Frontal cortex (tissue), 4 donors: ENCODE data around the gene PRR12. TPM values are rescaled to one million over a fixed set of nuclear protein-coding genes. Genes with fewer than 3 reads are reported as not detected.

Experiments used
- DNase-seq, 2 donors: peaks; one replicate each; pipeline ENCODE4 v3.0.0; 2012; ENCODE audit warnings: low spot score in 2 of 2
- FAIRE-seq: peaks from 2 replicates; lab custom pipeline; 2012; peaks lifted over from hg19 to GRCh38; lab: Jason Lieb, UNC
- total RNA-seq: library from RNA; depleted of rRNA; stranded (reverse); fragments of >200 nt; gene quantifications from one replicate; pipeline ENCODE4 v1.2.3, GENCODE V29; 2014
- donor health status: control.
- donor health status: control.
- donor health status: control.

PRR12 gene
- total RNA-seq, 1 donor from 2014 or later: 5.7 TPM

DNA sequence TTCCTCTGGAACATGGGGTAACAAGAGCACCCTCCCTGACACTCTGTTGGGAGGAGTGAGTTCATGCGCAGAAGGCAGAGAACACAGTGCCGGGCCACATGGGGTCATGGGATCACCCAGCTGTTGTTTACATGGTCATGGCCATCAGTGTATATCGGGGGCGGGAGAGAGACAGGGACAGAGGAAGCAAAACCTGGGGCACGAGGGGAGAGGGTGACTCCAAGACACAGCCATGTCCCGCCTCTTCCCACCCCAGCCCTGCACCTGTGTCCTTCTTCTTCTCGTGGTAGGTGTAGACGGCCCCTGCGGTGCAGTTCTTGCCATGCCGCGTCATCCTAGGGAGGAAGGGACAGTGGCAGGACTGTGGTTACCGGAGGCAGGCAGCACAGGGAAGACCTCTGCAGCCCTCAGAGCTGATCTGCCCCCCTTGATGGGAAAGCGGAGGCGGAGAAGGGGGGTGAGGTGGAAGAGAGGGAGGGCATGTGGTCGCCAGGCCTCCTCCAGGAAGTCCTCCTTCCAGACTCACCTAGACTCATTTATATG is 30.6 kb upstream of the PRR12 start:
- no peak for DNase-seq
- no peak for FAIRE-seq

DNA sequence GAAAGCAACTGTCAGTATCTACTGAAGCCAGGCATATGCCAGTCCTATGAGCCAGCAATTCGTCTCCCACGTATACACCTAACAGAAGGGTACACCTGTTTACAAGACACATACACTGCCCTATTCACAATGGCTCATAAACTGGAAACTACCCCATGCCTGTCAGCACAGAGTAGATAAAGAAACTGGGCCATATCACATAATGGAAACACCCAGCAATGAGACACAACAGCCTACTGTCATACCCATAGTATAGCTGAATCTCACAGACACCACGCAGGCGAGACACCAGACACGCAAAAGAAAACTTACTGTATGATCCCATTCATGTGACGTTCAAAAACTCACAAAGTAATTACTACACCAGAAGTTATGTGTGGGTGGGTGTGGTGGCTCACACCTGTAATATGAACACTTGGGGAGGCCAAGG is 26.4 kb upstream of the PRR12 start:
- DNase-seq (no peak), FAIRE-seq (no peak)

DNA sequence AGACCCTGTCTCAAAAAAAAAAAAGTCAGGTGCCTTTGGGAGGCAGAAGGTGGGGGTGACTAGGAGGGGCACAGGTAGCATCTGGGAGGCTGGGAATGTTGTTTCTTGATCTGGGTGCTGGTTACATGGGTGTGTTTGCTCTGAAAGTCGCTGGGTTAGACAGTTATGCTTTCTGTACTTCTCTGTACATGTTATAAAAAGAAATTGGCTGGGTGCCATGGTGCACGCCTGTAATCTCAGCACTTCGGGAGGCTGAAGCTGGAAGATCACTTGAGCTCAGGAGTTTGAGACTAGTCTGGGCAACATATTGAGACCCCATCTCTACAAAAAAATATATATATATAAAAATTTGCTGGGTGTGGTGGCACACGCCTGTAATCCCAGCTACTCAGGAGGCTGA is 25.7 kb upstream of the PRR12 start:
- DNase-seq: no peak
- FAIRE-seq: no peak

DNA sequence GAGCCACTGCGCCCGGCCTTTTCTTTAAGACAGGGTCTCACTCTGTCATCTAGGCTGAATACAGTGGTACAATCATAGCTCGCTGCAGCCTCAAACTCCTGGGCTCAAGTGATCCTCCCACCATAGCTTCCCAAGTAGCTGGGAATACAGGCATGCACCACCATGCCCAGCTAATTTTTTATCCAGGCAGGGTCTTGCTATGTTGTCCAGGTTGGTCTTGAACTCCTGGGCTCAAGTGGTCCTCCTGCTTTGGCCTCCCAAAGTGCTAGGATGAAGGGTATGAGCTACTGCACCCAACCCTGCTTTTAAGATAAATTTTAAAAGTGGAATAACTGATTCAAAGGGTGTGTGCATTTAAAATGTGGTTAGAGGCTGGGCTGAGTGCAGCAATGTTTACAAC is 24.7 kb upstream of the PRR12 start:
- FAIRE-seq: no peak

DNA sequence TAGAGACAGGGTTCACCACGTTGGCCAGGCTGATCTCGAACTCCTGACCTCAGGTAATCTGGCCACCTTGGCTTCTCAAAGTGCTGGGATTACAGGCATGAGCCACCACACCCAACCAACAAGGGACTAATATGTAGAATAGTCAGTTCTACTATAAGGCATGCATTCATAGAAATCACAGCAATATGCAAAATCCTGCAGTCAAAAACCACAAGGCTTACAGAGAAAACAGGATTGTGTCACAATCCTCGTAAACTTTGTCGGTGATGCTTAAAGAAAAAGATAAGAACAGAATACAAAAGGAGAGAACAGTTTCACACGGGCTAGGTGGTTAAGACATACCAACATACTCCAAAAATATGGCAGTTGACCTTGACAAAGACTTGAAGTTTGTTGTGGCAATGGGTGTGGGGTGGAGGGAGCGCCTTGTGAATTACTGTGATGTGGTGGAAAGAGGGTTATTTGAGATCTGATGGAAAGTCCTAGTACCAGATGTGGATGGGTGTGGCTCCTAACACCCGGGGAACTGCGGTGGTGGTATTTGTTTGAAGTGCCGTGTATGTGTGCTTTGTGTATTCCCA is 23.0 kb upstream of the PRR12 start:
- no peak for DNase-seq
- no peak for FAIRE-seq

More for the DNA sequence above, 24.7 kb upstream of the PRR12 start:
- DNase-seq: no peak

DNA sequence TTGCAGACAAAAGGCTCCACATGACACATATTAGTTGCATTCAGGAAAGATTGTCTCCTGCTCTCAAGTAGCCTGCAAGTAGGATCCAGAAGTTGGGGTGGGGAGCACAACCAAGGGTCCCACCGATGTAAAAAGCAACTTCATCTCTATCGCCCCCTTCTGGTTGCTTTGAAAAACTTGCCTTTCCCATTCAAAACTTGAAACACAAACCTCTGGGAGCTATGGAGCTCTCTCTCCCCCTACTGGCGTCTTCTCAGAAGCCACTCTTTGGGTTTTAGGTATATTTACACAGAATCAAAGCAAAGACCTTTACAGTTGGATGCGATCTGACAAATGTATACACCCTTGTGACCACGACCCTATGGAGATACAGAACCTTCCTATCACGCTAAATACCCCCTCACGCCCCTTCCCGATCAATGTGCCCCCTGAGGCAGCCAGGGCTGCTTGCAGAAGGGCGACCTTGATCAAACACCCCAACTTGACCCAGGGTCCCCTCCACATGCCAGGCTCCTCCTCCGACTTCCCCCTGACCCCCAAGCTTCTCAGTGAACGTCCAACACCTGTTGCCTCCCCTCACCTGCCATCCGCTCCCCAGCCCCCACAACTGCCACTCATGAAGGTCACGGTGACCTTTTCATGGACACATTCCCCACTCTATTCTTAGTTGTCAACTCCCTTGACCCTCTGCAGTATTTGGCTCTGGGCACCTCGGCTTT is 20.7 kb upstream of the PRR12 start:
- DNase-seq (peak; percentile 56 to 86), FAIRE-seq (no peak)

DNA sequence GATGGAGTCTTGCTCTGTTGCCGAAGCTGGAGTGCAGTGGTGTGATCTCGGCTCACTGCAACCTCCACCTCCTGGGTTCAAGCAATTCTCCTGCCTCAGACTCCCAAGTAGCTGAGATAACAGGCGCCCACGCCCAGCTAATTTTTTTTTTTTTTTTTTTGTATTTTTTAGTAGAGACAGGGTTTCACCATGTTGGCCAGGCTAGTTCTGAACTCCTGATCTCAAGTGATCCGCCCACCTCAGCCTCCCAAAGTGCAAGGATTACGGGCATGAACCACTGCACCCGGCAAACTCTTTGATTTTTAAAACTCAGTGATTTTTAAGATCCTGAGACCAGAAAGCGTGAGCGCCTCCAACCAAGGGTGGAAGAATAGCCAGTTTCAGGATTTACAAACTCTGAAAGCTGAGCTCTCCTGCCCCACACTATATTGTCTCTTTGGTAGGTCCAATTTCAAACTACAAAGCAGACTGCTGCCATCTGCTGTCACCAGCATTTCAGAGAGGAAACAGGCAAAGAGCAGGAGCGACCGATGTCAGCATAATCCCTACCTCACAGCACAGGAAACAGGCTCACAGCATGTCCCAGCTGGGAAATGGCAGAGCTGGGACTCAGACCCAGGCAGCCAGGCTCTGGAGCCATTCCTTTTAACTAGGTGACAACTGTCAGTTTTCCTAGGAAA is 19.8 kb upstream of the PRR12 start:
- FAIRE-seq (no peak), DNase-seq (no peak)

DNA sequence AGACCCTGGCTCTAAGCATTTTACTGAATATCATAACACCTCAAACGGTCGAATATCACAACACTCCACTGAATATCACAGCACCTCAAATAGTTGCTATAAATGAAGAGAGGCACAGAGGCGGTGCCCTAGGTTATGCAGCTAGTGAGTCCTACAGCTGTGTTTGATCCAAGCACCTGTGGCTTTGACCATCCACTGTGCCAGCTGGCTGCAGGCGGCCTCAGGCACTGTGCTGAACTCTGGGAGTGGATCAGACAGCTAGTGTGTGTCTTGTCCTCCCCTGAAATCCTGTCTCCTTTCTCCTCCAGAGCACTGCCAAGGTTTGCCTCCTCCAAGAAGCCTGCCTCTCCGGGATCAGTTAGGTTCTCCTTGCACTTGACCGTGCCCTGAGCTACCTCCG is 18.0 kb upstream of the PRR12 start:
- DNase-seq (no peak), FAIRE-seq (no peak)

DNA sequence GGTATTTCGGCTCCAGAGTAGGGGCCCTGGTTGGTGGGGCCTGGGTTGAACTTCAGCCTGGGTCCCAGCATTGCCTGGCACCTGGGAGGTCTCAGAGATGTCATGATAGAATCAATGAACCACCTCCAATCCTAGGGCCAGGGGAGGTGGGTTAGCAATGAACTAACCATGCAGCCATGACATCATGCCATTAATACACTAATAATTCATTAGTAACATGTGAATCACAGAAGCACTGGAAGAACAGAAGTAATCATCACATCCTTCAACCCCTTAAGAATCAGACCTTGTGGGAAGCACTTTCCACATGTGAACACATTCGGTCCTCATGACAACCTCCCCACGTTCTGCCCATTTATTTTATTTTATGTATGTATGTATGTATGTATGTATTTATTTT is 17.6 kb upstream of the PRR12 start:
- DNase-seq: no peak
- no peak for FAIRE-seq

DNA sequence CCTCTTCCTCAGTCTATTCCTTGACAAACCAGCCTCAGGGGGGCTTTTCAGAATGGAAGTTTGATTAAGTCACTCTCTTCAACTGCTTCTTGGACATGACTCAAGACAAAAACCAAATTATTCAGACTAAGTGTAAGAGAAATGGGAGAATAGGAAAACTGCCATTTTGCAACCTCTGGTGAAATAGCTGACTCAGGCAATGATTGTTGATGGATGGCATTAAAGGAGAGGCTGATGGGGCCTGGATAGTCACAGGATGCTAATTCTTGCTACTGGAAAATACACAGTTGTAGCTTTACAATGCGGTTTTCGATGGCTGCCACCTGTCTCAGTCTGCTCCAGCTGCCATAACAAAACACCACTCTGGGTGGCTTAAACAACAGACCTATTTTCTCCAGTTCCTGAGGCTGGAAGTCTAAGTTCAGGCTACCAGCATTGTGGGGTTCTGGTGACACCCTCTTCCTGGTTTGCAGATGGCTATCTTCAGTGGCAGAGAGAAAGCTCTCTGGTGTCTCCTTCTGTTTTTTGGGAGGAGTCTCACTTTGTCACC is 16.7 kb upstream of the PRR12 start:
- DNase-seq: no peak
- no peak for FAIRE-seq

DNA sequence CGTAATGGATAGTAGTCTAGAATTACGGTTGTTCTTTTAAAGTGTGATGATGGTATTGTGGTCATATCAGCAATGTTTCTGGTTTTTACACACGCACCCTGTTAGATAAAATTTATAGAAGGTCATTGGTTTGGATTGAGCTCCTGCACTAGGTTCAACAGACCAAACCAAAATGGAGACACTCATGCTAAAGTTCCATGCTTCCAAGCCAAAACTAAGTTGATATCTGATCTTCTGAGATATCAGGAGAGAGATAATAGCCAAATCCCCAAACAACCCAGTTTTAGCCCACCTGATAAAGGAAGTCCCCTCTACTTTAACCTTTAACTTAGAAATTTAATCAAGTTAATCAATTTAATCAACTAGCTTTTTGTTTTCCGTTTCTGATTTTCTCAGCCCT is 11.8 kb upstream of the PRR12 start:
- FAIRE-seq (no peak), DNase-seq (no peak)

DNA sequence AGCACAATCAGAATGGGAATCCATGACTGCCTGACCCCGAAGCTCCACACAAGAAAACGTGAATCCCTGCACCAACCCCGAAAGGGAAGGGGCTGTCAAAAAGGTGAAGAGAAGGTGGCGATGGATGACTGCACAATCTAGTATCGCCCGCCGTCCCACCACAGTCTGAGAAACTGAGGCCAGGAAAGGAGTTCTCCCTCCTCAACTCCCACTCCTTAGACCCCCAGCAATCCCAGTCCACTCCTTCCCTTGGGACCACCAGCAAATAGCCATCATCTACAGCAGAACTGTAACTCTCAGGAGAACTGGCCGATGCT is 11.1 kb upstream of the PRR12 start:
- DNase-seq: no peak
- no peak for FAIRE-seq

DNA sequence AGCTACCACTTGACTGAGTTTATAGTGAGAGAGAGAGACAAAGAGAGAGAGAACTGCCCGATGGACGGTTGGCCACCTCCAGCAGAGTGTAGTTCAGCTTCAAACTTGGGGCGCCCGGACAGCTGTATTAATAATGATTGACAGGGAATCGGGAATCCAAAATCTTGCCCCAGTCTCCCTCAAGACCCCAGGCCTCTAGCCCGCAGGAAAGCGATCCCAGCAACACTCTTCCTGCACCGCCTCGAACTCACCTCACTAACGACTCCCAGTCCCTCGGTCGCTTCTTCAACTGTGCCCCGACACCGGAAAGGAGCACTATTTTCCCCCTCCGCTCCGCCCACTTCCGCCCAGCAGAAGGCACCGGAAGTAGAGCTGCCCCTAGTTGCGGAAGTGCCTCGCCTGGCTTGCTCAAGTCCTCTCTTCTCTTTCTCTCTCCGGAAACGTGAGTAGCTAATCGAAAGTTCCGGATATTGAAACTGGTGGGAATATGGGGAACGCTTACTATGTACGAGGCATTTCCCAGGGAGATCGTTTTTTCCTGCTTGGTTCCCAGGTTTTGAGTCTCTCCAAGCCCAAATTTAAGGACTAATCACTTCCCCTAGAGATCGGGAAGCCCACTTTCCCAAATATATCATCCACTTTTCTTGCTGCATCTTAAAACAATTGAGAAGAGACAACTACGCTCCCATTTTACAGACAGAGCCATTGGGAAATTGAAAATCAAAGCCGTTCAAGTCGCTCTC is 10.5 kb upstream of the PRR12 start, which contains the start of gene NOSIP:
Gene NOSIP, minus strand, starts transcription at position 293 of the 743 bp plus-strand sequence. CDS start 19,865 bp downstream, outside the sequence.
- FAIRE-seq: no peak

DNA sequence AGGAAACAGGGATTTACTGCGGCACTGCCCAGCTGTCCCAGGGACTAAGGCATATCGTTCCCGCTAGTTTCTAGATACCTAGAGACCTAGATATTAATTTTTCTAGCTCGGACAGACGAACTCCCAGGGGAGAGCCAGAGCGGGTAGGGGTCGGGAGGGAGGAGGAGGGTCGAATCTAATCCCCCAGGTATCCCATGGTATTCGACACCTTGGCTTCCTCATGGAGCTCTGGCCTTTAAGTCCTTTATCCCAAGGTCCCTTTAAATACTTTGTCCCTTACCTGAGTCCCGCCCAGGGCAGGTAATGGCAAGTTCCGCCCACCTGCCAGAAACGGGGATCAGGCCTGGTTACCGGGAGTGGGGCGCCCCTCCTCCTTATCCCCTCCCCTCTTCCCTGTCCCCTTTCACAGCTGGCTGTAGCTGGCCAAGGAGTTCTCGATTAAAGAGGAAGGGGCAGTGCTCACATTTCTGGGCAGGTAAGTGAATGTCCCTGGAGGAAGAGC is 9.9 kb upstream of the PRR12 start, which contains the start of gene PRRG2:
Gene PRRG2, plus strand, starts transcription at position 310 of the 502 bp plus-strand sequence. CDS start 1,904 bp downstream, outside the sequence.
- no peak for FAIRE-seq
- DNase-seq: no peak

More for the DNA sequence above, 10.5 kb upstream of the PRR12 start, which contains the start of gene NOSIP:
- DNase-seq: peak; percentile 71 to 89

DNA sequence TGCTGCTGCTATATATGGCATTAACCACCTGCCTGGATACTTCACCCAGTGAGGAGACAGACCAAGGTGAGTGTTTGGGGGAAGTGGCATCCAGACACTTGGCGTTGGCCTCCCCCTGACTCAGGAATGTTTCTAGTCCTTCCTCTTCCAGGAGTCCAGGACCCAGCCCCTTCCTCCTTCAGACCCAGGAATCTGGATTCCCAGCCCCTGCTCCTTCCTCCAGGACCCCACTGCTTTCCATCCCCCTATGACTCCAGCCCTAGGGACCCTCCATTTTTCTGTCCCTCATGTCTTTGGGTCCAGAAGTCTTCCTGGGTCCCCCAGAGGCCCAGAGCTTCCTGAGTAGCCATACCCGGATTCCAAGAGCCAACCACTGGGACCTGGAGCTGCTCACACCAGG is 7.7 kb upstream of the PRR12 start:
- FAIRE-seq: no peak
- no peak for DNase-seq

DNA sequence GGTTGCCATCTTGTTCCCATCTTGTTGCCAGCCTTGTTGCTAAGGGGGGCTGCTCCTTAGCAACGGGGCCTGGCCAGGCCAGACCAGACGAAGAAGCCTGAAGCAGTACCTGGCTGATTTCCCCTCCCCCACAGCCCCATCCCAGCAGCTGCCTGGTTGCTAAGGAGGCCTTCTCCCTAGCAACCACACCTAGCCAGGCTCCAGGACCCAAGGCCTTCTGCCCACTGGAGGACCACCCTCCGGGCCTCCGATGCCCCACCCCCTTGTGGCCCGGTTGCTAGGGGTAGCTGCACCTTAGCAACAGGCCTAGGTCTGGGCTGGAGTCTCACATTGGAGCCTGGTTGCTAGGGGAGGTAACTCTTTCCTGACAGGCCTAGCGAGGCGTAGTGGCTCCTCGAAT is 6.0 kb upstream of the PRR12 start:
- DNase-seq (no peak), FAIRE-seq (no peak)

DNA sequence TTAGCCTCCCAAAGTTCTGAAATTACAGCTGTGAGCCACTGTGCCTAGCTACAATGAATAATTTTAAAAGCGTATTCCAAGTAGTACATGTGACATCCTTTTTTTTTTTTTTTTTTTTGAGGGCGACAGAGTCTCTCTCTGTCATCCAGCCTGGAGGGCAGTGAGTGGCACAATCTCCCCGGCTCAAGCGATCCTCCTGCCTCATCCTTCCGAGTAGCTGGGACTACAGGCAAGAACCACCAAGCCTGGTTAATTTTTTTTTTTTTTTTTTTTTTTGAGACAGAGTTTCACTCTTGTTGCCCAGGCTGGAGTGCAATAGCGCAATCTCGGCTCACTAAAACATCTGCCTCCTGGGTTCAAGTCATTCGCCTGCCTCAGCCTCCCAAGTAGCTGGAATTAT is 3.8 kb upstream of the PRR12 start:
- no peak for DNase-seq
- FAIRE-seq: no peak

DNA sequence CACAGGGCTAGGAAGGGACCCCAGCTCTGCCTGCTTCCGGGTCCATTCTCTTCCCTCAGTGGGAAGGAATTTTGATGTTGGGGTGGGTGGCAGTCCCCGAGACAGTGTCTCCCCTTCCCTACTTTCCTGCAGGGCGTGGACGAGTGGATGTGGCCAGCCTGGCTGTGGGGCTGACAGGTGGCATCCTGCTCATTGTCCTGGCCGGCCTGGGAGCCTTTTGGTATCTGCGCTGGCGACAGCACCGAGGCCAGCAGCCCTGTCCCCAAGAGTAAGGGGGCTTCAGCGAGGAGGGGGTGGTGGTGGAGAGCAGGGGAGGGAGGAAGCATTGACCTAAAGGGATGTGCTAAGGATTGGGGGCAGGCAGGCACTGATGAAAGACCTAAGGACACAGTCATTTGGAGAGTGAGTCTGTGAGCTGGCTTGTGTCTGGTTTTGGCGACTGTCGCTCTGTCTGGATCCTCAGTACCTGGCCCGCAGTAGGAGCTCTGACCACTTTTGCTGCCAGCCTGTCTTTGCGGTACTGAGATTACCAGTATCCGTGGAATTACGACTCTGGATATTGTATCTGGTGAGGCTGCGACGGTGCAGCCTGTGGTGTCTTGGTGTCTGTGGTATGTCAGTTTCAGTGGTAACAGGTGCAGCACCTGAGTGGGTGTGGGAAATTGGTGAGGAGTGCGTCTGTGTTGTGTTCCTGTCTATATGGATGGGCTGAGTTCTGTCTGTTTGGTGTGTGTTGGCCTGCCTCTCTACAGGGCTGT is 2.4 kb upstream of the PRR12 start:
- DNase-seq (no peak), FAIRE-seq (no peak)

DNA sequence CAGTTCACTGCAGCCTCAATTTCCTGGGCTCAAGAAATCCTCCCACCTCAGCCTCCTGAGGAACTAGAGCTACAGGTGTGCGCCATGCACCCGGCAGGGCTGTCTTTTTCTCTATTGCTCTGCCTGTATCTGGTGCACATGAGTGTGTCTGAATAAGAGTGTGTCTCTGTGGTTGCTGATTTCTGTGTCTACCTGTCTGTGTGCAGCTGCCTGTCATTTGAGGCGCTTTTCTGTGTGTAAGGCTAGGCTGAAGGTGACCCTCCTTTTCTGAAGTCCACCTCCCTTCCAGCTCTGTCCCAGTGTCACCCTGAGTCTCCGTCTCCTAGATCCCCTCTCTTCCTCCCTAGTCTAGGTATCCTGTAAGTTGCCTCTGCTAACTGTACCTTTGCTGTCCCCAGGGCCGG is 1.5 kb upstream of the PRR12 start:
- FAIRE-seq (no peak), DNase-seq (peak in 1 of 2 donors; percentile 13)
